Measurements from ENCODE around the gene KIF16B.
"Not testable (repeated sequence)": the region's sequence is repeated elsewhere in the genome, so short reads cannot be mapped to it uniquely, and the experiment has no call there.

Gene KIF16B

DNA sequence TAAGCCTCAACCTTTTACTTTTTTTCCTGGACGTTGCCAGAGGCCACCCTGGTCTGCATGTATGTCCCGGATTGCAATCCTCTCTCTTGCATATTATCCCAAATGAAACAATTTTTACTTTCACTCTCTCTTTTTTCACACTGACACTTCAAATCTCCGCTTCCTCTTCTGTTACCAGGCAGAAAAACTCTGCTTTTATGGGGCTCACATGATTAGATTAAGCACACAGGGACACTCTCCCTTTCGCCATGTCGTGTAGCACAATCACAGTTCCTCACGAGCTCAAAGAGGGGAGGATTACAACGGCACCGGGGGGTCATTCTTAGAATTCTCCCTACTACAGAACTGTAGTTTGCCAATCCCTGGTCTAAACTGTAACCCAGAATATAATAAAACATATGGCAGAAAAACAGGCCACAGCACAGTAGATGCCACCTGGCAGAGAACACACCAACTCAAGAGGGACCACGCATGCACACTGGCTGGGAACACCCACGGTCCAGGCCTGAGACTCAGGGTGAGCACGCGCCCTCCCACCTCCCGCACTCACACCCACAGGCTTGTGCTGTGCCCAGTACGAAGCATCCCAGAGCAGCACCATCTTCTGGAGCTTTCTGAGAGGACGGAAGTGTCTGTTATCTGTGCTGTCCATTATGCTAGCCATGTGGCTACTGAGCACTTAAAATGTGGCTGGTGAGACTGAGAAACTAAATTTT lies 288.7 kb downstream of the KIF16B start:
- peak in 1 of 14 donors; percentile 11 for DNase-seq

- no peak for DNase-seq
These were observed 289.3 kb downstream of the KIF16B start for GRCh38 chr20:16283978-16284377.

- no peak for DNase-seq
These were observed 289.9 kb downstream of the KIF16B start for GRCh38 chr20:16283307-16283706.

DNA sequence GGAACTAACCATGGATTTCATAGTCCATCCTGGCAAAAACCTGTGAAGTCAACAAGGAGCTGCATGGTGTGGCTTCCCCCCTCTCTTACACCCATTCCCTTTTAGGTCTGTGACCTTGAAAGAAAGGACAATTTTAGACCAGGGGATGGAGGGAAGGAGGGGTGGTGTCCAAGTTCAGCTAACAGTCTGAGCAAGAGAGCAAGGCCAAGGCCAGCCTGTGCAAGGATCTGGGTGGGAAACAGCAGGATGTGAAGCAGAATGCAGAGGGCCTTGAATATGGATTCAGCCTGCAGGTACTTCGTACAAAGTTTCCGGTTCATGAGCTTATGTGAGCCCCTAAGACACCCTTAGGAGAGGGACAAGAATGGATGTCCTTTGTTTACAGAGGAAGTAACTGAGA lies 293.0 kb downstream of the KIF16B start:
- DNase-seq, result no peak

DNA sequence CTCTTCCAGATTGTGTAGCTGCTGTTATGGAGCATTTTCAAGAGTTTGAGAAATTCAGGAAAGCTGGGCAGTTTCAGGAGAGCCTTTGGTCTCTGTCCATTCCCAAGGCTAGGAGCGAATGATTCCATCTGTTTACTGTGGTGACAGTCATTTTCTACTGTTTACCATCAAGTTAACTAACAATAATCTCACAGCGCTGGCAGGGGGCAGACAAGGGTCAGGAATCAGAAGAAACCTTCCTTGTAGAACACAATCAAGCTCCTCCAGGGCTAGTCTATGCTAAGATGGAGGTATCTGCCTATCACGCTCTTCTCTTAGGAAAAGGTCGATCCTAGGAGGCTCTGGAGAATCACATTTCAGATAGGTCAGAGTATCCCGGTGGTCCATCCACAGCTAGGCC lies 293.9 kb downstream of the KIF16B start:
- no peak for DNase-seq

GRCh38 chr20:16273812-16274555 lies 299.3 kb downstream of the KIF16B start:
- peak in 1 of 14 donors; percentile 67 for DNase-seq

GRCh38 chr20:16272780-16273360 lies 300.4 kb downstream of the KIF16B start:
- no peak for DNase-seq

GRCh38 chr20:16271450-16271849 lies 301.8 kb downstream of the KIF16B start:
- DNase-seq, result no peak

DNA sequence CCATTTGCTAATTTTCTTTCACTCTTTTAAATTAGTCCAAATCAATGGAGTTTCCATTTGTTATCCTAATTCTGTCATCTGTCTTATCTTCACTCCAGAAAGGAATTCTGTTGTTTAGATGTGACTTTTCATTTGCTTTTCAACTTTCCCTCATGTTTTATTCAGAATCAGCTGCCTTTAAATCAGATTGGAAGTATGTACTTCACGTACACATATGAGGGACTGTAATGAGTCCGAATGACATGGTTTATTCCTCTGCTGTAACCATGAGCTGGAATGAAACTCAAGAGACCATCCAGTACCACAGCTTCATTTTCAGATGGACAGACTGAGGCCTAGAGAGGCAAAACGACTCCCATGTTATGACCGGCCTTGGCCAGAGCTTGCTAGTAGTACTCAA lies 302.3 kb downstream of the KIF16B start:
- no peak for DNase-seq

DNA sequence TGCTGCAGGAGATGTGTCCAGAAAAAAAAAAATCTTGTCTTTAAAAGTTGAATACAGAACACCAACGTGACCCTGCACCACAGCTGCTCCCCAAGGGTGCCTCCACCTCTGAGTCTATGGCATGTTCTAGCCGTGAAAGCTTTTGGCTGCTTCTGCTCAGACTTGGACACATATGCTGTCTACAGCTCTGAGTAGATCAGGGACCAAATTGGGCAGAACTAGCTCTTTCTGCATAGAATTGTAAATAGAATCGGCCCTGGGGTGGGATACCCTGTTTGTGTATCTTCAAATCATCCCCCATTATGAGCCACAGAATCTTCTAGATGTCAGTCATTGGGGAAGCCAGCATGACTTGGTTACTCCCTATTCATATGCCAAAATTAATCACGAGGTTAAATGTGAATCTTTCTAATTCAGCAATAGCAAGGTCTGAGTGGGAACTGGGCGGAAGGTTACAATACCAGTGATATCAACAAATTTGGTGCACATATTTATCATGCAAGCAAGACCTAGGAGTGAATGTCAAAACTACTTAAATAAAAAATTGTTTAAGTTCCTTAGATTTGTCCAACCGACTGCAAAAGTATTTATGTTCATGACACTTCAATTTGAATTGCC lies 302.8 kb downstream of the KIF16B start:
- DNase-seq, result no peak

- no peak for DNase-seq
These were observed 305.7 kb downstream of the KIF16B start for GRCh38 chr20:16267526-16267925.

DNA sequence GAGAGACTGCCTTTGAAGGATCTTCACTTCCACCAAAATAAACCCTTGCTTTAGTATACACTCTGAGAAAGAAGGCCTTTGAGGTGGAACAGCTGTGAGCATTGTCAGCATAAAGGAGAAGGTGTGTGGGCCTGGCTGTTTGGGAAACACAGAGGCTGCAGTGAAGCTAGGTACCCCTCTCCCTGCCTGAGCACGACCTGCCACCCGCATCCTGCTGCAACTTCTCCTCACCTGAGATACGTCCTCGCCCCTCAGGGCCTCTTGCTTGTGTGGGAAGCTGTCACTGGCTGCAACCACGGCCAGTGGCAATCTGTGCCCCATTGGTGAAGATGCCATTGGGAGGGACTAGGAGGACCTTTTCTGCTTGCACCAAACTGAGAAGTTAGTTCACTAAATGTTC lies 307.9 kb downstream of the KIF16B start:
- no peak for DNase-seq

- DNase-seq, result peak in 1 of 14 donors; percentile 77
These were observed 309.7 kb downstream of the KIF16B start for GRCh38 chr20:16263582-16263981.

DNA sequence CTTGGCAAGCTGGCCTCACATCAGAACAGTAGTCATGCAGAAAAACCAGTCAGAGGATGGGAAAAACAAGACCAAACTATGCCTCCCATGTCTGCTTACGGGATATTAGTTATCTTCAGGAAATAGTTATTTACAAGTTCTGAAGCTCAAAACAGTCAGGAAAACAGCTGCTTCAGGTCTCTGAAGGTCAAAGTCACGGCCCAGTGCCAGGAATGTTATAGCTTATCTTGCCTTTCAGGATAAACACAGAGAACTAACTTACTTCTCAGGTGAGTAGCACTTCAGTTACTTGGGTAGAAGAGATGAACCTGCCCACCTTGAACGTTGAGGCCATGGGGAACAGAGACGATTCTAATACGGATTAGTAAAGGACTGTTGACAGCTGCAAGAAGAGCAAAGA lies 310.7 kb downstream of the KIF16B start:
- no peak for DNase-seq

GRCh38 chr20:16261733-16262273 lies 311.4 kb downstream of the KIF16B start:
- no peak for DNase-seq

GRCh38 chr20:16260911-16261310 lies 312.3 kb downstream of the KIF16B start:
- no peak for DNase-seq

DNA sequence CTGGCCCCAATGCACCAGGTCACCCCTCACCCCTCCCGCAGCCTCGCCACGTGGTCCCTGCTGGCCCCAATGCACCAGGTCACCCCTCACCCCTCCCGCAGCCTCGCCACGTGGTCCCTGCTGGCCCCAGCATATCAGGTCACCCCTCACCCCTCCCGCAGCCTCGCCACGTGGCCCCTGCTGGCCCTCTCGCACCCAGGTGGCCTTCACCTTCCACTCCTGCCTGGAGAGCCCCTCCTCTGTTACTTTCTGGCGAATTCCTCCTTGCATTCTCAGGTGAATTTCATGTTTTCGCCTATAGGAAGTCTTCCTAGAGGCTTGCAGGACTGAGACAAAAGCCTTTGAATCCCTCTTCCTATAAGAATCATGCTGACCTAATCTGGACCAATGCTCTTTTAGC lies 313.1 kb downstream of the KIF16B start:
- not testable (repeated sequence) for DNase-seq

GRCh38 chr20:16258766-16259165 lies 314.5 kb downstream of the KIF16B start:
- no peak for DNase-seq

GRCh38 chr20:16257813-16258430 lies 315.3 kb downstream of the KIF16B start:
- DNase-seq, result no peak

- DNase-seq, result no peak
These were observed 316.2 kb downstream of the KIF16B start for GRCh38 chr20:16257021-16257420.

DNA sequence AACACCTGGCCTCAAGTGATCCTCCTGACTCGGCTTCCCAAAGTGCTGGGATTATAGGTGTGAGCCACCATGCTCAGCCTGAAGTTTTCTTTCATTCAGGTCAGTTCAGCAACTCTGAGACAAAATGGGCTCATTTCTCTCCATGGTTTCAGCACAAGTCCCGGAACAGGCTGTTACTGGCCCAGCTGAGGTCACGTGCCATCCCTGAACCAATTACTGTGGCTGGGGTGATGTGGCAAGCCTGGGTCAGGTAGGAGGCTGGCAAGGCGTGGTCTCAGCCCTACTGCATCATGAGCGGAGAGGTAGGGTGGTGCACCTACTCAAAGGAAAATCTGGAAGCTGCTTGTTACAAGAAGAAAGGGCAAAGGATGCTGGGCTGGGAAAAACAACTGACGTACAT lies 326.4 kb downstream of the KIF16B start:
- DNase-seq, result no peak

DNA sequence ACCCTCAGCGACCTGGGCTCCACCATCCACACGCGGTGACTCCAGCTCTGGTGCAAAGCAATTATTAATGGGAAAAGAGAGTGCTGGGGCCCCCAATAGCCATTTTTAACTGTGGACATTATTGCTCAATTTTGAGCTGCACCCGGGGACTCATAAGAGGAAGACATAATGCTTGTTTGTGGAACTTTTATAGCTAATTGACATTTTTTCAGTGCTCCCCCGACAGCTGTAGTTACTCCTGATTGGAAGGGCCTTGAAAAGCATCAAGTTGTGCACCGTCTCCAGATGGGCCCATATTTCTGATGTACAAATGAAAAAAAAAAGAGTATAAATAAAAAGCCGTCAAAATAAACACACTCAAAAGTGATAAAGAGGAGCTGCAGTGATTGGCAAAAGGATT lies 327.0 kb downstream of the KIF16B start:
- no peak for DNase-seq

GRCh38 chr20:16245879-16246278 lies 327.4 kb downstream of the KIF16B start:
- DNase-seq, result no peak

Measured in C1 segment of cervical spinal cord (tissue), 14 donors.